Measurements from ENCODE around the gene TSHZ3. TPM values are rescaled to one million over a fixed set of nuclear protein-coding genes. Genes with fewer than 3 reads are reported as not detected.

The TSHZ3 gene
- total RNA-seq, 1 experiment from 2014 or later: 3.2 TPM

GRCh38 chr19:31308781-31309180 is 40.5 kb downstream of the TSHZ3 start:
- Histone ChIP-seq H2BK5ac (ENCODE audit: insufficient read length, low read length) (no peak overlapping the region), H3K56ac (ENCODE audit: insufficient read length, low read depth, low read length) (no peak overlapping the region), H4K20me1 (ENCODE audit: control insufficient read depth, insufficient read depth, insufficient read length) (no peaks in the 10 kb centered on the region), H3K23me2 (ENCODE audit: insufficient read length, low read depth, low read length, poor library complexity, severe bottlenecking) (no peaks in the 10 kb centered on the region), H2BK20ac (ENCODE audit: low read depth, low read length, poor library complexity, severe bottlenecking) (no peak overlapping the region), H3T11ph (ENCODE audit: low read length) (no peak overlapping the region), H2AFZ (ENCODE audit: low read length) (no peak overlapping the region), H3K79me2 (ENCODE audit: insufficient read depth, low read length) (peaks cover 1% of the 10 kb centered on the region; the same call in 1 of the 2 replicates), H4K5ac (ENCODE audit: insufficient read length, low read depth, low read length) (no peak overlapping the region), H3K4me1 (ENCODE audit: insufficient read depth, low read length) (no peaks in the 10 kb centered on the region; the same call in 1 of the 2 replicates), H3K4me2 (ENCODE audit: insufficient read depth, insufficient read length, low read length) (no peak overlapping the region), H3K9ac (ENCODE audit: extremely low read depth, insufficient read length, low read length) (no peak overlapping the region), H3K27ac (ENCODE audit: insufficient read length, low read depth, low read length) (no peak overlapping the region), H3K79me1 (ENCODE audit: insufficient read depth, low read depth, low read length, poor library complexity, severe bottlenecking) (no peaks in the 10 kb centered on the region), H3K23ac (ENCODE audit: insufficient read length, low read depth, low read length) (no peak overlapping the region), H4K8ac (replicated peaks; ENCODE audit: insufficient read length, low read depth, low read length) (no peak overlapping the region), H3K18ac (ENCODE audit: insufficient read length, low read depth, low read length) (no peak overlapping the region), H3K14ac (ENCODE audit: insufficient read depth, low read length) (no peak overlapping the region), H3K9me3 (ENCODE audit: control insufficient read depth, low read depth, low read length) (no peaks in the 10 kb centered on the region), H2BK120ac (ENCODE audit: low read depth, low read length, poor library complexity, severe bottlenecking) (no peak overlapping the region), H2BK15ac (ENCODE audit: low read depth, low read length) (no peak overlapping the region), H4K91ac (ENCODE audit: insufficient read length, low read depth, low read length) (no peak overlapping the region), H2BK12ac (ENCODE audit: insufficient read length, low read depth, low read length) (no peak overlapping the region), H2AK5ac (ENCODE audit: insufficient read length, low read length) (no peak overlapping the region), H3K27me3 (ENCODE audit: insufficient read depth, low read length) (no peaks in the 10 kb centered on the region), H3K4ac (ENCODE audit: low read depth, low read length) (no peak overlapping the region)
- H3K9me3 Mint-ChIP-seq: no peaks in the 10 kb centered on the region
- TF ChIP-seq, protein P1, sequence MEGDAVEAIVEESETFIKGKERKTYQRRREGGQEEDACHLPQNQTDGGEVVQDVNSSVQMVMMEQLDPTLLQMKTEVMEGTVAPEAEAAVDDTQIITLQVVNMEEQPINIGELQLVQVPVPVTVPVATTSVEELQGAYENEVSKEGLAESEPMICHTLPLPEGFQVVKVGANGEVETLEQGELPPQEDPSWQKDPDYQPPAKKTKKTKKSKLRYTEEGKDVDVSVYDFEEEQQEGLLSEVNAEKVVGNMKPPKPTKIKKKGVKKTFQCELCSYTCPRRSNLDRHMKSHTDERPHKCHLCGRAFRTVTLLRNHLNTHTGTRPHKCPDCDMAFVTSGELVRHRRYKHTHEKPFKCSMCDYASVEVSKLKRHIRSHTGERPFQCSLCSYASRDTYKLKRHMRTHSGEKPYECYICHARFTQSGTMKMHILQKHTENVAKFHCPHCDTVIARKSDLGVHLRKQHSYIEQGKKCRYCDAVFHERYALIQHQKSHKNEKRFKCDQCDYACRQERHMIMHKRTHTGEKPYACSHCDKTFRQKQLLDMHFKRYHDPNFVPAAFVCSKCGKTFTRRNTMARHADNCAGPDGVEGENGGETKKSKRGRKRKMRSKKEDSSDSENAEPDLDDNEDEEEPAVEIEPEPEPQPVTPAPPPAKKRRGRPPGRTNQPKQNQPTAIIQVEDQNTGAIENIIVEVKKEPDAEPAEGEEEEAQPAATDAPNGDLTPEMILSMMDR (conservative IDR thresholded peaks at IDR 0.05): no peak
- no CpG with 5 or more reads among the region's 13 CpGs for WGBS (ENCODE audit: extremely low coverage, insufficient read length, low lambda C conversion rate)
- H3K27ac Mint-ChIP-seq: peak overlapping the region in 1 of 3 experiments; percentile 62; a peak in 1 of 7 replicates
- no peaks in the 10 kb centered on the region for H3K36me3 Mint-ChIP-seq (ENCODE audit: insufficient read depth in 1 of 3, low read depth in 3 of 3)
- DNase-seq: no peak
- H3K4me1 Mint-ChIP-seq: peaks cover 9 to 11% of the 10 kb centered on the region in 2 experiments
- no peaks in the 10 kb centered on the region; the same call in 1 of the 2 replicates for H3K27me3 Mint-ChIP-seq (ENCODE audit: low read depth)
- H3K4me3 Mint-ChIP-seq: no peak overlapping the region; a peak in 1 of 5 replicates
